SK-N-SH (cell line): Measurements from ENCODE around the gene NHS. TPM values are rescaled to one million over a fixed set of nuclear protein-coding genes. Genes with fewer than 3 reads are reported as not detected.

Experiments
- CTCF ChIA-PET: fragments of 300-600, 350-600 bp; formaldehyde crosslinking; extraction: SDS; loops from one replicate; lab custom pipeline; 2021; lab: Yijun Ruan, JAX
- POLR2A ChIA-PET: fragments of 350-600 bp; sonication (Branson Sonifier 250); formaldehyde crosslinking; extraction: SDS; loops from one replicate; lab custom pipeline; 2020; ENCODE audit warnings: antibody characterized with exemption, inconsistent platforms; lab: Yijun Ruan, JAX
- DNase-seq: peaks from one replicate; pipeline ENCODE4 v3.0.0; 2012
- H2AFZ ChIP-seq: fragments of 200-600 bp; sonication (generic); 2 replicates; pipeline ENCODE4 v1.8.1; 2016; ENCODE audit warnings: antibody characterized with exemption, mild to moderate bottlenecking, low read depth
- H3F3A ChIP-seq: fragments of 200-600 bp; sonication (generic); replicated peaks from 2 replicates; pipeline ENCODE3; 2016; ENCODE audit warnings: antibody characterized with exemption, mild to moderate bottlenecking; ENCODE audit not compliant: insufficient read depth
- H3K27ac ChIP-seq, 2 experiments: fragments of 200-500 bp in 1 of 2; fragments of 200-600 bp in 1 of 2; sonication (Bioruptor generic) in 1 of 2; sonication (generic), shearing (Covaris generic) in 1 of 2; 2 replicates each; pipeline versions ENCODE4 v1.5.1 to v1.6.1; 2014 to 2016; ENCODE audit warnings: low read depth in 2 of 2, inconsistent platforms in 1 of 2, low read length in 1 of 2, mild to moderate bottlenecking in 1 of 2, mixed read lengths in 1 of 2
- H3K27me3 ChIP-seq: fragments of 200-600 bp; sonication (generic), shearing (Covaris generic); 2 replicates; pipeline ENCODE4 v1.6.1; 2016; ENCODE audit warnings: mixed run types; ENCODE audit not compliant: insufficient read depth
- H3K36me3 ChIP-seq, 2 experiments: fragments of 200-500 bp in 1 of 2; fragments of 200-600 bp in 1 of 2; sonication (Bioruptor generic) in 1 of 2; sonication (generic) in 1 of 2; replicated peaks in 1 of 2; 2 replicates each; pipeline versions ENCODE3 to v1.5.1; 2014 to 2016; ENCODE audit warnings: low read length in 1 of 2, mild to moderate bottlenecking in 1 of 2; ENCODE audit not compliant: insufficient read depth in 2 of 2, control insufficient read depth in 1 of 2
- H3K4me1 ChIP-seq, 2 experiments: fragments of 200-500 bp in 1 of 2; fragments of 200-600 bp in 1 of 2; sonication (Bioruptor generic) in 1 of 2; sonication (generic), shearing (Covaris generic) in 1 of 2; 2 replicates each; pipeline versions ENCODE4 v1.5.1 to v1.6.1; 2014 to 2016; ENCODE audit warnings: low read depth in 1 of 2, low read length in 1 of 2, mixed run types in 1 of 2; ENCODE audit not compliant: insufficient read depth in 2 of 2, control insufficient read depth in 1 of 2
- H3K4me2 ChIP-seq: fragments of 200-600 bp; sonication (generic), shearing (Covaris generic); 2 replicates; pipeline ENCODE4 v1.6.1; 2017; ENCODE audit warnings: mixed run types
- H3K4me3 ChIP-seq, 2 experiments: fragments of 200-500 bp in 1 of 2; fragments of 200-600 bp in 1 of 2; sonication (Bioruptor generic) in 1 of 2; sonication (generic), shearing (Covaris generic) in 1 of 2; 2 replicates each; pipeline versions ENCODE4 v1.5.1 to v1.8.1; 2014 to 2016; ENCODE audit warnings: low read depth in 2 of 2, inconsistent platforms in 1 of 2, low read length in 1 of 2, mild to moderate bottlenecking in 1 of 2, mixed read lengths in 1 of 2, moderate library complexity in 1 of 2
- H3K79me2 ChIP-seq: fragments of 200-600 bp; sonication (generic); 2 replicates; pipeline ENCODE4 v1.8.1; 2017; ENCODE audit warnings: mild to moderate bottlenecking; ENCODE audit not compliant: insufficient read depth
- H3K9ac ChIP-seq: fragments of 200-600 bp; sonication (generic); 2 replicates; pipeline ENCODE4 v1.6.1; 2017; ENCODE audit warnings: mixed run types
- H3K9me2 ChIP-seq: fragments of 200-600 bp; sonication (generic); 2 replicates; pipeline ENCODE4 v1.6.1; 2017; ENCODE audit warnings: mixed run types
- H3K9me3 ChIP-seq: fragments of 200-600 bp; sonication (generic); 2 replicates; pipeline ENCODE4 v1.6.1; 2017; ENCODE audit warnings: mixed run types, mild to moderate bottlenecking, moderate library complexity
- H4K20me1 ChIP-seq: fragments of 200-600 bp; sonication (generic); 2 replicates; pipeline ENCODE4 v1.6.1; 2017; ENCODE audit warnings: mild to moderate bottlenecking, mixed run types; ENCODE audit not compliant: insufficient read depth
- CTCF ChIP-seq: fragments of 200-600 bp; sonication (generic); IDR thresholded peaks from 2 replicates; pipeline ENCODE4 v1.6.1; 2017; ENCODE audit warnings: antibody characterized with exemption, mild to moderate bottlenecking, moderate library complexity
- ELF1 ChIP-seq: IDR thresholded peaks from 2 replicates; pipeline ENCODE4 v1.4.0; 2012
- MAX ChIP-seq: IDR thresholded peaks from 2 replicates; pipeline ENCODE4 v1.4.0; 2012; ENCODE audit warnings: low read depth
- RAD21 ChIP-seq: IDR thresholded peaks from 2 replicates; pipeline ENCODE4 v1.6.1; 2012; ENCODE audit warnings: mild to moderate bottlenecking, low read length
- RCOR1 ChIP-seq: fragments of 150-350 bp; IDR thresholded peaks from 2 replicates; pipeline ENCODE4 v1.6.1; 2017; ENCODE audit warnings: antibody characterized with exemption, low read length
- REST ChIP-seq: IDR thresholded peaks from 2 replicates; pipeline ENCODE4 v1.6.1; 2012; ENCODE audit warnings: mild to moderate bottlenecking, low read depth, low read length, moderate library complexity
- SMC3 ChIP-seq: IDR thresholded peaks from 2 replicates; pipeline ENCODE4 v1.6.1; 2012; ENCODE audit warnings: low read depth, low read length, improper control_type of control experiment
- USF2 ChIP-seq: fragments of 150-350 bp; IDR thresholded peaks from 2 replicates; pipeline ENCODE4 v1.6.1; 2017; ENCODE audit warnings: antibody characterized with exemption, low read length, low read depth, borderline replicate concordance
- WGBS: methylation state at CpG from one replicate; pipeline ENCODE4 v1.1.6; 2017; ENCODE audit warnings: low lambda C conversion rate; 5-methylcytosine and 5-hydroxymethylcytosine counted together
- polyA plus RNA-seq, 3 experiments: library from polyadenylated mRNA; depleted of rRNA; stranded (reverse); fragments of >200 nt; gene quantifications; 2 replicates each; pipeline ENCODE4 v1.2.3, GENCODE V29; 2012

The NHS gene
- polyA plus RNA-seq, 1 of the 3 experiments (the other 2 are of a cell fraction): 1.0 TPM

- Histone ChIP-seq H3F3A (no peaks in the 10 kb centered on the region), H3K79me2 (no peaks in the 10 kb centered on the region), H3K27me3 (no peaks in the 10 kb centered on the region; the same call in 1 of the 2 replicates), H4K20me1 (no peaks in the 10 kb centered on the region), H3K9ac (no peak overlapping the region), H3K4me2 (no peak overlapping the region), H3K9me2 (no peaks in the 10 kb centered on the region), H3K27ac (no peak overlapping the region), H3K9me3 (no peaks in the 10 kb centered on the region), H2AFZ (no peak overlapping the region), H3K4me3 (no peak overlapping the region), H3K36me3 (no peaks in the 10 kb centered on the region), H3K4me1 (peaks cover 0 to 3% of the 10 kb centered on the region in 2 experiments; a peak in 1 of 4 replicates)
- no peak for DNase-seq
- ChIA-PET CTCF (interaction anchor here (1.5 kb wide), 1 partner anchor 158 kb away, joined by 3 read pairs; no protein-coding TSS in a partner anchor), POLR2A (no interaction called here)
- WGBS: 63% methylated on average over 3 of the region's 3 CpGs
- no peak for TF ChIP-seq SMC3
- TF ChIP-seq REST: no peak
- no peak for TF ChIP-seq ELF1
- no peak for TF ChIP-seq CTCF
- TF ChIP-seq RCOR1: no peak
- TF ChIP-seq MAX: no peak
- TF ChIP-seq USF2: no peak
These were observed 156.5 kb downstream of the NHS start for GRCh38 chrX:17531500-17531899.

- Histone ChIP-seq H3K4me2 (no peak overlapping the region), H3F3A (no peaks in the 10 kb centered on the region), H3K27ac (no peak overlapping the region), H2AFZ (no peak overlapping the region), H3K4me1 (peaks cover 0 to 2% of the 10 kb centered on the region in 2 experiments; a peak in 1 of 4 replicates), H3K9me3 (no peaks in the 10 kb centered on the region), H3K79me2 (no peaks in the 10 kb centered on the region)
- DNase-seq: peak; percentile 30
- whole genome bisulfite sequencing: 39% methylated on average over 4 of the region's 4 CpGs
- POLR2A ChIA-PET: no interaction called here
- TF ChIP-seq MAX (no peak), RAD21 (peak; percentile 69), RCOR1 (no peak), SMC3 (peak; percentile 58), CTCF (peak; percentile 75)
- TF ChIP-seq, all 33 proteins: peak for 3
- CTCF ChIA-PET: interaction anchor here (0.9 to 2.6 kb wide), 6 partner anchors 10 to 56 kb away, joined by 3 to 13 read pairs (median 4); no protein-coding TSS in a partner anchor
- Histone ChIP-seq H3K36me3 (no peaks in the 10 kb centered on the region), H3K9ac (no peak overlapping the region), H3K9me2 (no peaks in the 10 kb centered on the region), H3K27me3 (no peaks in the 10 kb centered on the region; the same call in 1 of the 2 replicates), H3K4me3 (no peak overlapping the region), H4K20me1 (no peaks in the 10 kb centered on the region)
These were observed 160.2 kb downstream of the NHS start for GRCh38 chrX:17535229-17535628.
